Progenitor cell of endocrine pancreas (in vitro differentiated cells): ENCODE data around the gene CEACAM7. TPM values are rescaled to one million over a fixed set of nuclear protein-coding genes. Genes with fewer than 3 reads are reported as not detected.
"Not testable (repeated sequence)": the region's sequence is repeated elsewhere in the genome, so short reads cannot be mapped to it uniquely, and the experiment has no call there.

ENCODE experiments used
- DNase-seq: peaks from one replicate; pipeline ENCODE4 v3.0.0; 2021; ENCODE audit warnings: low spot score; ENCODE audit not compliant: unreplicated experiment
- H3K27ac Mint-ChIP-seq: 2 replicates; pipeline ENCODE4 v1.8.0; 2021; ENCODE audit warnings: mild to moderate bottlenecking, moderate library complexity, mixed read lengths
- H3K27me3 Mint-ChIP-seq: 2 replicates; pipeline ENCODE4 v1.8.0; 2021; ENCODE audit warnings: mixed read lengths
- H3K36me3 Mint-ChIP-seq: 2 replicates; pipeline ENCODE4 v1.8.0; 2022; ENCODE audit warnings: mixed read lengths; ENCODE audit not compliant: insufficient read depth
- H3K4me1 Mint-ChIP-seq: 2 replicates; pipeline ENCODE4 v1.8.0; 2021; ENCODE audit warnings: low read depth, mixed read lengths
- H3K4me3 Mint-ChIP-seq: 2 replicates; pipeline ENCODE4 v1.8.0; 2021; ENCODE audit warnings: low read depth, mild to moderate bottlenecking, moderate library complexity, mixed read lengths
- H3K9me3 Mint-ChIP-seq: 2 replicates; pipeline ENCODE4 v1.8.0; 2021; ENCODE audit warnings: low read depth, mixed read lengths
- CTCF ChIP-seq: fragments of 200-600 bp; sonication (generic); IDR thresholded peaks from one replicate; pipeline ENCODE4 v1.5.0; 2021; ENCODE audit warnings: antibody characterized with exemption, mild to moderate bottlenecking; ENCODE audit not compliant: unreplicated experiment
- total RNA-seq: library from RNA; stranded (reverse); gene quantifications from 2 replicates; pipeline ENCODE4 v1.2.1, GENCODE V29; 2021

The CEACAM7 gene
- total RNA-seq, 1 donor from 2014 or later: not detected

- H3K27ac Mint-ChIP-seq: no peak overlapping the region
- H3K27me3 Mint-ChIP-seq: no peaks in the 10 kb centered on the region
- H3K9me3 Mint-ChIP-seq: peaks cover 80% of the 10 kb centered on the region
- no peak overlapping the region for H3K4me3 Mint-ChIP-seq
- no peak for TF ChIP-seq CTCF
- no peaks in the 10 kb centered on the region for H3K4me1 Mint-ChIP-seq
- DNase-seq: no peak
- no peaks in the 10 kb centered on the region for H3K36me3 Mint-ChIP-seq
Measured at GRCh38 chr19:41668315-41668714, 19.8 kb downstream of the CEACAM7 start.

GRCh38 chr19:41666075-41666474 lies 22.0 kb downstream of the CEACAM7 start:
- no peak for TF ChIP-seq CTCF

GRCh38 chr19:41657157-41657556 lies 30.9 kb downstream of the CEACAM7 start:
- H3K4me3 Mint-ChIP-seq: no peak overlapping the region
- H3K36me3 Mint-ChIP-seq: peaks cover 4% of the 10 kb centered on the region
- no peaks in the 10 kb centered on the region for H3K27me3 Mint-ChIP-seq
- no peak for DNase-seq
- no peak overlapping the region for H3K27ac Mint-ChIP-seq
- no peak for TF ChIP-seq CTCF
- peaks cover 72% of the 10 kb centered on the region for H3K9me3 Mint-ChIP-seq
- no peaks in the 10 kb centered on the region for H3K4me1 Mint-ChIP-seq

More at GRCh38 chr19:41666075-41666474, 22.0 kb downstream of the CEACAM7 start:
- H3K4me1 Mint-ChIP-seq: no peaks in the 10 kb centered on the region
- H3K27ac Mint-ChIP-seq: no peak overlapping the region
- H3K9me3 Mint-ChIP-seq: peaks cover 79% of the 10 kb centered on the region
- no peak for DNase-seq
- H3K27me3 Mint-ChIP-seq: no peaks in the 10 kb centered on the region
- no peaks in the 10 kb centered on the region for H3K36me3 Mint-ChIP-seq
- no peak overlapping the region for H3K4me3 Mint-ChIP-seq

- H3K4me1 Mint-ChIP-seq, H3K36me3 Mint-ChIP-seq, H3K27me3 Mint-ChIP-seq, H3K4me3 Mint-ChIP-seq, H3K27ac Mint-ChIP-seq, DNase-seq: not testable (repeated sequence)
- peaks cover 70% of the 10 kb centered on the region for H3K9me3 Mint-ChIP-seq
Measured at GRCh38 chr19:41656756-41657155, 31.3 kb downstream of the CEACAM7 start.

GRCh38 chr19:41652250-41652649 lies 35.8 kb downstream of the CEACAM7 start:
- peaks cover 4% of the 10 kb centered on the region for H3K36me3 Mint-ChIP-seq
- peaks cover 58% of the 10 kb centered on the region for H3K9me3 Mint-ChIP-seq

More at GRCh38 chr19:41652250-41652649, 35.8 kb downstream of the CEACAM7 start:
- no peaks in the 10 kb centered on the region for H3K4me1 Mint-ChIP-seq
- H3K27ac Mint-ChIP-seq: no peak overlapping the region
- TF ChIP-seq CTCF: no peak
- no peak for DNase-seq
- H3K27me3 Mint-ChIP-seq: no peaks in the 10 kb centered on the region
- no peak overlapping the region for H3K4me3 Mint-ChIP-seq
